COR-L47 (cell line): ENCODE results near the gene OR6V1.

Source experiments
- DNase-seq: peaks from one replicate; lab custom pipeline; 2025; lab: John Stamatoyannopoulos, UW

Gene OR6V1

GRCh38 chr7:143052041-143052440, at the start of gene OR6V1:
OR6V1 (plus strand) TSS chr7:143052341; CDS start chr7:143052341, 0 bp downstream.
- no peak for DNase-seq

GRCh38 chr7:143002898-143003297, 49.2 kb upstream of the OR6V1 start:
- DNase-seq, result no peak

GRCh38 chr7:143003393-143004051, 48.6 kb upstream of the OR6V1 start:
- DNase-seq, result peak; percentile 12

- no peak for DNase-seq
Observed at GRCh38 chr7:143005632-143006260, 46.4 kb upstream of the OR6V1 start.

- peak; percentile 20 for DNase-seq
Observed at GRCh38 chr7:143008007-143008901, 43.9 kb upstream of the OR6V1 start.

- no peak for DNase-seq
Observed at GRCh38 chr7:143012001-143012400, 40.1 kb upstream of the OR6V1 start.

GRCh38 chr7:143012409-143012808, 39.7 kb upstream of the OR6V1 start:
- DNase-seq, result no peak

- DNase-seq, result no peak
Observed at GRCh38 chr7:143013473-143013872, 38.7 kb upstream of the OR6V1 start.

- no peak for DNase-seq
Observed at GRCh38 chr7:143013893-143014292, 38.2 kb upstream of the OR6V1 start.

GRCh38 chr7:143015084-143015483, 37.1 kb upstream of the OR6V1 start:
- no peak for DNase-seq

- DNase-seq, result no peak
Observed at GRCh38 chr7:143015926-143016490, 36.1 kb upstream of the OR6V1 start.

- DNase-seq, result no peak
Observed at GRCh38 chr7:143016996-143017395, 35.1 kb upstream of the OR6V1 start.

GRCh38 chr7:143018931-143019330, 33.2 kb upstream of the OR6V1 start:
- DNase-seq, result no peak

GRCh38 chr7:143023047-143023446, 29.1 kb upstream of the OR6V1 start:
- no peak for DNase-seq

- DNase-seq, result no peak
Observed at GRCh38 chr7:143025371-143025770, 26.8 kb upstream of the OR6V1 start.

- DNase-seq, result no peak
Observed at GRCh38 chr7:143027032-143027431, 25.1 kb upstream of the OR6V1 start, which contains the start of gene OR9A2. OR9A2 (minus strand) TSS chr7:143027132; CDS start chr7:143027132, 0 bp downstream.

GRCh38 chr7:143027683-143028082, 24.5 kb upstream of the OR6V1 start:
- DNase-seq, result no peak

- DNase-seq, result no peak
Observed at GRCh38 chr7:143038635-143039034, 13.5 kb upstream of the OR6V1 start.

GRCh38 chr7:143040209-143040715, 11.9 kb upstream of the OR6V1 start:
- DNase-seq, result no peak

- DNase-seq, result no peak
Observed at GRCh38 chr7:143041346-143041745, 10.8 kb upstream of the OR6V1 start.

- no peak for DNase-seq
Observed at GRCh38 chr7:143042159-143042789, 9.9 kb upstream of the OR6V1 start.
